AG20443 (cell line): ENCODE results near the gene PSMA7.

Experiments
- DNase-seq: peaks from one replicate; pipeline ENCODE4 v3.0.0; 2012; ENCODE audit warnings: low spot score, mixed read lengths

The PSMA7 gene

GRCh38 chr20:62087227-62087626 is 56.0 kb downstream of the PSMA7 start:
- no peak for DNase-seq
